GM12873 (cell line): ENCODE results near the gene RTL5.

Source experiments
- TF ChIP-seq, protein P1 (sequence below): IDR thresholded peaks from 2 replicates; pipeline ENCODE4 v1.5.1; 2012; ENCODE audit warnings: low read depth, mild to moderate bottlenecking, moderate library complexity, low read length, control low read depth; ENCODE audit not compliant: insufficient read depth; ENCODE audit errors: missing control alignments

RTL5 gene

DNA sequence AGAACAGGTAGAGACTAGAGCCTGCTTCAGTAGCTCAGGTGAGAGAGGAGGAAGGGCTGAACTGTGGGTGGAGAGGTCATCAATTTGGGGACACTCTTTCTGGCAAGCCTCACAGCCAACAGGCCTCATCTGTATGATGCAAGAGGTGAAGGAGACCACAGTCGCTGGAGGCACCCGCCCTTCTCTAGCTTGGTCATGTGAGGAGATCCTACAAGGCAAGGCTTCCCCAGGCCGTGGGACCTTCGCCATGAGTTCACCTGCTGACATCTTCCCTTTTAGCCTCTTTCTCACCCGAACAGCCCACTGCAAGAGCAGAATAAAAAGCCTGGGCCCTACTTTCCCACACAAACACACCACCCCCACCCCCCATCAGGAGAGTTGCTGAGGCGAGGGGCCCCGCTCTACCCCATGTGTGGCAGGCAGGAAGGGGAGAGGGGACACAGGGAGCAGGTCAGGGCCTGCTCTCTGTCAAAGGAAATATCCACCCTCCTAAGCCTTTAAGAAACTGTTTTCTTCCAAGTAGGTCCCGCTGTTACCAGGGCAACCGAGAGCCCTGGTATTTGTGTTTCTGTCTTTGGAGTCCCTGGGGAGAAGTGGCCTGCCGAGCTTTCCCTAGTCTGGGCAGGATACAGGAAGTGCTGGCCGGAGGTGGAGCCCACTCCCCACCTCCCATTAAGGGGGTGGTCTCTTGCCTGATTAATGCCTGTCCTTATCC is 8.1 kb downstream of the RTL5 start:
- TF ChIP-seq, protein P1, sequence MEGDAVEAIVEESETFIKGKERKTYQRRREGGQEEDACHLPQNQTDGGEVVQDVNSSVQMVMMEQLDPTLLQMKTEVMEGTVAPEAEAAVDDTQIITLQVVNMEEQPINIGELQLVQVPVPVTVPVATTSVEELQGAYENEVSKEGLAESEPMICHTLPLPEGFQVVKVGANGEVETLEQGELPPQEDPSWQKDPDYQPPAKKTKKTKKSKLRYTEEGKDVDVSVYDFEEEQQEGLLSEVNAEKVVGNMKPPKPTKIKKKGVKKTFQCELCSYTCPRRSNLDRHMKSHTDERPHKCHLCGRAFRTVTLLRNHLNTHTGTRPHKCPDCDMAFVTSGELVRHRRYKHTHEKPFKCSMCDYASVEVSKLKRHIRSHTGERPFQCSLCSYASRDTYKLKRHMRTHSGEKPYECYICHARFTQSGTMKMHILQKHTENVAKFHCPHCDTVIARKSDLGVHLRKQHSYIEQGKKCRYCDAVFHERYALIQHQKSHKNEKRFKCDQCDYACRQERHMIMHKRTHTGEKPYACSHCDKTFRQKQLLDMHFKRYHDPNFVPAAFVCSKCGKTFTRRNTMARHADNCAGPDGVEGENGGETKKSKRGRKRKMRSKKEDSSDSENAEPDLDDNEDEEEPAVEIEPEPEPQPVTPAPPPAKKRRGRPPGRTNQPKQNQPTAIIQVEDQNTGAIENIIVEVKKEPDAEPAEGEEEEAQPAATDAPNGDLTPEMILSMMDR: no peak

DNA sequence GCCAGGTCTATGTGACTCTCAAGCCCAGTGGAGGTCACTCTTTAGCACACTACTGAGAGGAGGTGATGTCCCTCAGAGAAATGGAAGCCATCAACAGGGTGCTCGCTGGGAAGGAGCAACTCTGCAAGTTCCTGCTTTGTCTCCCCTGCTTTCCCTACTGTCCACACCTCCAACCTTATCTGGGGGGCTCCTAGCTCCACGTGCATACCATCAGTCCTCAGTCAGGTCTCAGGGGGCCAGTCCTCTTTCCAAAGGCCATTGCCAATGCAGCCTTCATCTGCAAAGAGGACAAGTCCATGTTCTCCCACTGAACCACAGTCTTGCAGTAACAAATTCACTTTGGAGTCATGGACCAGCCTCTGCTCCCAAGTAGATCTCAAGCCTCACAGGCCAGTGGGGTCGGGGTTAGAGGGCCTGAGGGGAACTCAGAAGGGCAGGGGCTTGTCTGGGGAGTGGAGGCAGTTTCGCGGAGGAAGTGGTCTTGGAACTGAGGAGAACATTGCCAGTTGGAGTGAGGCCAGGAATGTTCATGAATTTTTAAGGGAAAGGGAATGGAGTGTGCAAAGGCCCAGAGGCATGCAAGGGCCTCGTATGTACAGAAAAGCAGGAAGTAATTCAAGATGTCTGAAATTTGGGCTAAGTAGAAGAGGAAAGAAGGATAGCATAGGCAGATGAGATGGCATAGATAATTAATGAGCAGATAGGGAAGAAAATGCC is 8.9 kb downstream of the RTL5 start:
- TF ChIP-seq, protein P1: no peak

DNA sequence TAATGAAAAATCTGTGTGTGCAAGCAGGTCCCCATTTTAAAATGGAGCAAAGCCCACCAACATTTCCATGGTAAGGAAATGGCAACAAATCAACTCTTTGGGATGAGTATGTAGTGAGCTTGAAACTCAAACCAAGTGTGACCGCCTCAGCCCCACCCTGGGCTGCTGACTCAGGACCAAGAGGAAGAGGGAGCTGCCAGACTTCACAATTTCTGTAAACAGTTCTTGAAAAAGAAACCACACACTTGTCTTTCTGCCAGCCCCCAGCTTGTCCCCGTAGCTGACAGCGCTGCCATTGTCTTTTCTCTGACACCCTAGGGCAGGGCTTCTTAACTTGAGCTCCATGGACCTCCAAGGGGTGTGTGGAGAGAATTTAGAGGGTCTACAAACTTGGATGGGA is 10.3 kb downstream of the RTL5 start:
- TF ChIP-seq, protein P1: no peak

DNA sequence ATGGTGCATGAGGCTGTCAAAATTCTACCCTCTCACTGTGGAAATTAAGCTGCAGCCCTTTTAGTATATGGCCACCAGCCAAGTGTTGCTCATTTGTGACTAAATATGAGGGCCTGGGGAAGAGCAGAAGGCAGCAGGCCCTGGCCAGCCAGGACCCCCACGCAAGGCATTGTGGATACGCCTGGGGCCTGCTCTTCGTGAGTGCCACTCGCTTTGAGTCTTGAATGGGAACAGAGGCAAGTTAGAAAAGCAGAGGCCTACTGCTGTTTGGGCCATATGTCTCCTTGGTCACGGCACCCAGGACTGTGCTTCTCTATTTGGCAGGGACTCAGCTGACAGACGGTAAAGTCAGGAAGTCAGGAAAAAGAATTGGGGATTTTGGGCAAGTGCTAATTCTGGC is 10.9 kb downstream of the RTL5 start:
- TF ChIP-seq, protein P1: no peak

DNA sequence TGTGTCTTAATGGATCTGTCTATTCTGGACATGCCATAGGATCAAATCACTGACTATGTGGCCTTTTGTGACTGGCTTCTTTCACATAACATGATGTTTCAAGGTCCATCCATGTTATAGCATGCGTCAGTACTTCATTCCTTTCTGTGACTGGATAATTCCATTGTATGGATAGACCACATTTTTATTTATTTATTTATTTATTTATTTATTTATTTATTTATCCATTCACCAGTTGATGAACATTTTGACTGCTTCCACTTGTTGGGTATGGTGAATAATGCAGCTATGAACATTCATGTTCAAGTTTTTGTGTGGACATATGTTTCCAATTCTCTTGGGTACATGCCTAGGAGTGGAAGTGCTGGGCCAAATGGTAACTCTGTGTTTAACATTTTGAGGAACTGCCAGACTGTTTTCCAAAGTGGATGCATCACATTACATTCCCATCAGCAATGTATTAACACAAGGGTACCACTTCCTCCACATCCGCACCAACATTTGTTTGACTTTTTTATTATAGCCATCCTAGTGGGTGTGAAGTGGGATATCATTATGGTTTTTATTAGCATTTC is 14.0 kb downstream of the RTL5 start:
- TF ChIP-seq, protein P1: no peak

DNA sequence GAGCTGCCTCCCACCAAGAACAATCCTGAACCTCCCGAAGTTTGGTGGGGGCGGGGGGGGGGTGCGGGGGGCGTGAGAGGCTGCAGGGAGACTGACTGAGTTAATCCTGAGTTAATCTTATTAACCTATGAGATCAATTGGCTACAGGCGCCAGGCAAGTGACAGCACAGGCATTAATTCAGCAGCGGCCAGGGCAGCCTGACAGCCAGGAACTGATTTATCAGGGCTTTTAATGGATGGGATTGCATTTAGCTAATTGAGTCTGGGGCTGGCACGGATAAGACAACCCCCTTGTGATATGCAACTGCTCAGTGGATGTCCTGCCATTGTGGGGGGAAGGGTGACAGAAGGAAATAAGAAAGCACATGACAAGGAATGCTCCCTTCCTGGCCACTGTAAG is 16.3 kb downstream of the RTL5 start:
- TF ChIP-seq, protein P1: no peak

DNA sequence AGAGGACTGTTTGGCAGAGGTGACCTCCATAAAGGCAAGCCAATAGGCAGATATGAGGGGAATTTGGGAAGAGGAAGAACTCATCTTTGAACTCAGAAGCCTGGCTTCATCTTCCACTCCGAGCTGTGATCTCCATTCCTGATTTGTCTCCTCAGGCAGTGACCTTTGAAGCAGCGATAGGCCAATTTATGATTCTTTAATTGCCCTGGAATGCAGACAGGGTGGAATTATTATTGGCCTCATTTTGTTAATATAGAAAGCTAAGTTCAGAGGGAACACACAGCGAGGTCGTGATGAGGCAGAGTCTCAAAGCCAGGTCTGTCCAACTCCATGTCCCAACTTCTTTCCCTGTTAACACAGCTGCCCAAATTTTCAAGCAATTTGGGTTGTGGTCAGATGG is 16.9 kb downstream of the RTL5 start:
- TF ChIP-seq, protein P1: no peak
